Measurements from ENCODE around the gene EXOC4. TPM values are rescaled to one million over a fixed set of nuclear protein-coding genes. Genes with fewer than 3 reads are reported as not detected.

Gene EXOC4
- total RNA-seq, 4 donors from 2014 or later, result 82.4 to 204 (median 128) TPM

- Histone ChIP-seq H3K27me3 (no peaks in the 10 kb centered on the region), H3K4me3 (no peak overlapping the region), H3K9me3 (no peaks in the 10 kb centered on the region), H3K4me1 (no peaks in the 10 kb centered on the region), H3K27ac (no peak overlapping the region), H3K36me3 (no peaks in the 10 kb centered on the region)
- intact Hi-C loops (cut with DNase I; ENCODE audit: low total_unique reads), result no loop called here
- 62% methylated on average over 1 of the region's 1 CpG; no CpG with 5 or more reads in 1 of the 2 donors for WGBS, 2 donors (ENCODE audit: low coverage in 1 of 2)
- DNase-seq, result no peak
- TF ChIP-seq POLR2AphosphoS5 (IDR thresholded peaks at IDR 0.05) (no peak), EP300 (IDR thresholded peaks at IDR 0.05; ENCODE audit: low read depth) (no peak), CTCF (IDR thresholded peaks at IDR 0.05) (no peak), POLR2A (IDR thresholded peaks at IDR 0.05) (no peak)
- in situ Hi-C loops (cut with MboI; ENCODE audit: low pct_ligation_motif_present in 1 of 4, low pct_unique_long_range_greater_than_20kb in 1 of 4, low sequenced_read_pairs in 3 of 4), result no loop called here
Measured at GRCh38 chr7:133869556-133869955, 616.7 kb downstream of the EXOC4 start.

GRCh38 chr7:133871757-133872156, 618.9 kb downstream of the EXOC4 start:
- in situ Hi-C loops (cut with MboI; ENCODE audit: low pct_ligation_motif_present in 1 of 4, low pct_unique_long_range_greater_than_20kb in 1 of 4, low sequenced_read_pairs in 3 of 4), result no loop called here
- DNase-seq, result no peak

GRCh38 chr7:133873187-133873586, 620.3 kb downstream of the EXOC4 start:
- Histone ChIP-seq H3K27ac (no peak overlapping the region), H3K36me3 (no peaks in the 10 kb centered on the region), H3K9me3 (no peaks in the 10 kb centered on the region), H3K4me1 (no peaks in the 10 kb centered on the region), H3K27me3 (no peaks in the 10 kb centered on the region), H3K4me3 (no peak overlapping the region)
- intact Hi-C loops (cut with DNase I; ENCODE audit: low total_unique reads), result no loop called here
- no peak for TF ChIP-seq POLR2A (IDR thresholded peaks at IDR 0.05)
- no peak for TF ChIP-seq EP300 (IDR thresholded peaks at IDR 0.05; ENCODE audit: low read depth)
- TF ChIP-seq CTCF (IDR thresholded peaks at IDR 0.05), result no peak
- TF ChIP-seq POLR2AphosphoS5 (IDR thresholded peaks at IDR 0.05), result no peak
- DNase-seq, result no peak
- 78 to 86% methylated on average over 1 to 4 of the region's 4 CpGs for WGBS, 2 donors (ENCODE audit: low coverage in 1 of 2)
- in situ Hi-C loops (cut with MboI; ENCODE audit: low pct_ligation_motif_present in 1 of 4, low pct_unique_long_range_greater_than_20kb in 1 of 4, low sequenced_read_pairs in 3 of 4), result no loop called here

More at GRCh38 chr7:133871757-133872156, 618.9 kb downstream of the EXOC4 start:
- no peaks in the 10 kb centered on the region for H3K9me3 ChIP-seq
- H3K4me3 ChIP-seq, result no peak overlapping the region
- intact Hi-C loops (cut with DNase I; ENCODE audit: low total_unique reads), result no loop called here
- WGBS, 2 donors (ENCODE audit: low coverage in 1 of 2), result 95 to 100% methylated on average over 1 of the region's 1 CpG
- H3K4me1 ChIP-seq, result no peaks in the 10 kb centered on the region
- H3K36me3 ChIP-seq, result no peaks in the 10 kb centered on the region
- TF ChIP-seq POLR2A (IDR thresholded peaks at IDR 0.05) (no peak), CTCF (IDR thresholded peaks at IDR 0.05) (no peak), POLR2AphosphoS5 (IDR thresholded peaks at IDR 0.05) (no peak), EP300 (IDR thresholded peaks at IDR 0.05; ENCODE audit: low read depth) (no peak)
- no peak overlapping the region for H3K27ac ChIP-seq
- H3K27me3 ChIP-seq, result no peaks in the 10 kb centered on the region

- Histone ChIP-seq H3K4me1 (no peaks in the 10 kb centered on the region), H3K4me3 (no peak overlapping the region), H3K27ac (no peak overlapping the region), H3K36me3 (no peaks in the 10 kb centered on the region), H3K9me3 (no peaks in the 10 kb centered on the region), H3K27me3 (no peaks in the 10 kb centered on the region)
- 81 to 91% methylated on average over 2 of the region's 2 CpGs for WGBS, 2 donors (ENCODE audit: low coverage in 1 of 2)
- in situ Hi-C loops (cut with MboI; ENCODE audit: low pct_ligation_motif_present in 1 of 4, low pct_unique_long_range_greater_than_20kb in 1 of 4, low sequenced_read_pairs in 3 of 4), result no loop called here
- intact Hi-C loops (cut with DNase I; ENCODE audit: low total_unique reads), result no loop called here
- no peak for TF ChIP-seq EP300 (IDR thresholded peaks at IDR 0.05; ENCODE audit: low read depth)
- no peak for TF ChIP-seq CTCF (IDR thresholded peaks at IDR 0.05)
- no peak for TF ChIP-seq POLR2A (IDR thresholded peaks at IDR 0.05)
- TF ChIP-seq POLR2AphosphoS5 (IDR thresholded peaks at IDR 0.05), result no peak
- DNase-seq, result no peak
Measured at GRCh38 chr7:133873631-133874030, 620.8 kb downstream of the EXOC4 start.

Measured in transverse colon (tissue), 4 donors.